H1 (cell line): ENCODE results near the gene RPA3. TPM values are rescaled to one million over a fixed set of nuclear protein-coding genes. Genes with fewer than 3 reads are reported as not detected.

ENCODE experiments used
- CTCF ChIA-PET: fragments of 300-600 bp; sonication (Branson Sonifier 250); formaldehyde crosslinking; loops from one replicate; lab custom pipeline; 2021; ENCODE audit not compliant: partially characterized antibody; lab: Charles Lee
- POLR2A ChIA-PET: fragments of 300-600 bp; sonication (Branson Sonifier 250); formaldehyde crosslinking; loops from one replicate; lab custom pipeline; 2021; ENCODE audit warnings: inconsistent platforms; ENCODE audit not compliant: partially characterized antibody; lab: Charles Lee
- DNase-seq, 2 experiments: peaks; one replicate each; pipeline versions ENCODE4 v3.0.0 to v3.0.0-alpha.2; 2010 to 2022; ENCODE audit warnings: low spot score in 2 of 2, low read depth in 1 of 2, mixed read lengths in 1 of 2
- FAIRE-seq: peaks from 2 replicates; lab custom pipeline; 2011; peaks lifted over from hg19 to GRCh38; lab: Jason Lieb, UNC
- H2AFZ ChIP-seq: 2 replicates; pipeline ENCODE4 v1.8.1; 2012; ENCODE audit warnings: low read length, inconsistent platforms
- H2AK5ac ChIP-seq: 2 replicates; pipeline ENCODE4 v1.6.1; 2013; ENCODE audit warnings: low read depth, low read length
- H2BK120ac ChIP-seq: replicated peaks from 2 replicates; pipeline ENCODE3; 2013; ENCODE audit warnings: low read depth, low read length, inconsistent platforms
- H2BK12ac ChIP-seq: 2 replicates; pipeline ENCODE4 v1.6.1; 2013; ENCODE audit warnings: low read depth, low read length
- H2BK15ac ChIP-seq: 2 replicates; pipeline ENCODE4 v1.6.1; 2013; ENCODE audit warnings: low read length
- H2BK20ac ChIP-seq: 2 replicates; pipeline ENCODE4 v1.6.1; 2013; ENCODE audit warnings: low read length
- H2BK5ac ChIP-seq: 2 replicates; pipeline ENCODE4 v1.6.1; 2013; ENCODE audit warnings: low read depth, low read length
- H3K14ac ChIP-seq: 2 replicates; pipeline ENCODE4 v1.6.1; 2013; ENCODE audit warnings: inconsistent platforms; ENCODE audit not compliant: insufficient read length
- H3K18ac ChIP-seq: 2 replicates; pipeline ENCODE4 v1.6.1; 2013; ENCODE audit warnings: low read length; ENCODE audit errors: extremely low read depth
- H3K23ac ChIP-seq: 2 replicates; pipeline ENCODE4 v1.6.1; 2013; ENCODE audit warnings: inconsistent platforms; ENCODE audit not compliant: insufficient read length
- H3K23me2 ChIP-seq: 2 replicates; pipeline ENCODE4 v1.6.1; 2013; ENCODE audit warnings: low read depth, low read length
- H3K27ac ChIP-seq: 2 replicates; pipeline ENCODE4 v1.6.1; 2011; ENCODE audit warnings: low read depth, low read length, inconsistent platforms
- H3K27me3 ChIP-seq, 4 experiments: replicated peaks in 1 of 4; 1 replicate in 1 of 4; 2 replicates in 3 of 4; pipeline versions ENCODE4 v1.6.1 to v1.8.1; 2011 to 2013; ENCODE audit warnings: low read length in 3 of 4, mild to moderate bottlenecking in 3 of 4, inconsistent platforms in 2 of 4, mixed read lengths in 2 of 4, moderate library complexity in 1 of 4; ENCODE audit not compliant: control insufficient read depth in 3 of 4, insufficient read depth in 3 of 4; ENCODE audit errors: extremely low read depth in 1 of 4
- H3K36me3 ChIP-seq, 4 experiments: 2 replicates each; pipeline versions ENCODE4 v1.6.1 to v1.8.1; 2011 to 2013; ENCODE audit warnings: mild to moderate bottlenecking in 4 of 4, low read length in 3 of 4, moderate library complexity in 2 of 4, control low read depth in 1 of 4, inconsistent platforms in 1 of 4; ENCODE audit not compliant: insufficient read depth in 4 of 4, control insufficient read depth in 2 of 4
- H3K4ac ChIP-seq: replicated peaks from 2 replicates; pipeline ENCODE3; 2013; ENCODE audit warnings: low read length, low read depth, mixed read lengths, inconsistent platforms; ENCODE audit not compliant: insufficient read length
- H3K4me1 ChIP-seq, 4 experiments: replicated peaks in 1 of 4; 1 replicate in 1 of 4; 2 replicates in 3 of 4; pipeline versions ENCODE4 v1.6.1 to v1.8.1; 2011 to 2013; ENCODE audit warnings: low read length in 3 of 4, inconsistent platforms in 2 of 4, mixed read lengths in 1 of 4; ENCODE audit not compliant: insufficient read depth in 4 of 4, control insufficient read depth in 3 of 4
- H3K4me2 ChIP-seq, 2 experiments: 2 replicates each; pipeline versions ENCODE4 v1.6.1 to v1.8.1; 2011 to 2013; ENCODE audit warnings: low read depth in 2 of 2, low read length in 2 of 2, control low read depth in 1 of 2, inconsistent platforms in 1 of 2, mild to moderate bottlenecking in 1 of 2; ENCODE audit not compliant: insufficient read depth in 1 of 2
- H3K4me3 ChIP-seq, 4 experiments: fragments of 200-600, 300-600 bp in 1 of 4; sonication (generic), shearing (Covaris generic), sonication (Bioruptor Twin) in 1 of 4; 2 replicates each; pipeline versions ENCODE4 v1.5.1 to v1.8.1; 2011 to 2016; ENCODE audit warnings: low read length in 4 of 4, low read depth in 3 of 4, control low read depth in 2 of 4, inconsistent platforms in 2 of 4, mild to moderate bottlenecking in 2 of 4, mixed read lengths in 1 of 4, moderate library complexity in 1 of 4; ENCODE audit not compliant: insufficient read depth in 2 of 4; ENCODE audit errors: extremely low read depth in 1 of 4
- H3K56ac ChIP-seq: replicated peaks from 2 replicates; pipeline ENCODE3; 2013; ENCODE audit warnings: low read depth, mild to moderate bottlenecking, mixed read lengths, low read length, inconsistent platforms; ENCODE audit not compliant: insufficient read length
- H3K79me1 ChIP-seq: 2 replicates; pipeline ENCODE4 v1.6.1; 2013; ENCODE audit warnings: low read depth, low read length, control low read depth
- H3K79me2 ChIP-seq, 2 experiments: 2 replicates each; pipeline versions ENCODE4 v1.6.1 to v1.8.1; 2012 to 2013; ENCODE audit warnings: low read length in 2 of 2, mild to moderate bottlenecking in 2 of 2, inconsistent platforms in 1 of 2; ENCODE audit not compliant: insufficient read depth in 2 of 2, control insufficient read depth in 1 of 2
- H3K9ac ChIP-seq, 4 experiments: replicated peaks in 1 of 4; 1 replicate in 1 of 4; 2 replicates in 3 of 4; pipeline versions ENCODE4 v1.6.1 to v1.8.1; 2011 to 2013; ENCODE audit warnings: low read depth in 3 of 4, low read length in 3 of 4, control low read depth in 2 of 4, mild to moderate bottlenecking in 2 of 4, moderate library complexity in 2 of 4, inconsistent platforms in 1 of 4; ENCODE audit errors: extremely low read depth in 1 of 4
- H3K9me3 ChIP-seq, 2 experiments: 2 replicates each; pipeline versions ENCODE4 v1.6.1 to v1.8.1; 2012 to 2013; ENCODE audit warnings: mild to moderate bottlenecking in 2 of 2, moderate library complexity in 2 of 2, control low read depth in 1 of 2, inconsistent platforms in 1 of 2, low read depth in 1 of 2, low read length in 1 of 2, mixed read lengths in 1 of 2; ENCODE audit not compliant: insufficient read depth in 2 of 2
- H4K20me1 ChIP-seq, 2 experiments: replicated peaks in 1 of 2; 2 replicates each; pipeline versions ENCODE3 to v1.8.1; 2011 to 2013; ENCODE audit warnings: inconsistent platforms in 2 of 2, low read length in 2 of 2, mild to moderate bottlenecking in 1 of 2; ENCODE audit not compliant: insufficient read depth in 2 of 2, control insufficient read depth in 1 of 2
- H4K5ac ChIP-seq: 2 replicates; pipeline ENCODE4 v1.6.1; 2013; ENCODE audit warnings: low read length, low read depth, mixed read lengths, inconsistent platforms; ENCODE audit not compliant: insufficient read length
- H4K8ac ChIP-seq: 2 replicates; pipeline ENCODE4 v1.8.0; 2013; ENCODE audit warnings: mild to moderate bottlenecking, moderate library complexity, low read length, inconsistent platforms; ENCODE audit not compliant: insufficient read depth; ENCODE audit errors: extremely low read depth
- H4K91ac ChIP-seq: replicated peaks from 2 replicates; pipeline ENCODE3; 2013; ENCODE audit warnings: low read length, mixed read lengths, inconsistent platforms; ENCODE audit not compliant: insufficient read length
- CHD1 ChIP-seq: IDR thresholded peaks from 2 replicates; pipeline ENCODE4 v1.6.1; 2012; ENCODE audit warnings: low read depth, low read length, improper control_type of control experiment
- CTBP2 ChIP-seq: IDR thresholded peaks from 2 replicates; pipeline ENCODE4 v1.7.0; 2011; ENCODE audit warnings: borderline replicate concordance, mild to moderate bottlenecking, moderate library complexity, mixed read lengths, low read length; ENCODE audit not compliant: insufficient read depth, insufficient read length
- JUN ChIP-seq: IDR thresholded peaks from 2 replicates; pipeline ENCODE4 v1.6.1; 2011; ENCODE audit warnings: low read depth, mild to moderate bottlenecking, improper control_type of control experiment, low read length
- KDM4A ChIP-seq: IDR thresholded peaks from one replicate; pipeline ENCODE4 v1.7.1; 2012; ENCODE audit warnings: low read depth, mild to moderate bottlenecking, moderate library complexity, low read length, inconsistent platforms; ENCODE audit not compliant: severe bottlenecking
- KDM5A ChIP-seq: fragments of 200-600 bp; IDR thresholded peaks from 2 replicates; pipeline ENCODE4 v1.7.1; 2012; ENCODE audit warnings: mild to moderate bottlenecking, low read length, inconsistent platforms, mixed read lengths
- POLR2AphosphoS5 ChIP-seq: IDR thresholded peaks from 2 replicates; pipeline ENCODE4 v1.6.1; 2011; ENCODE audit warnings: low read depth, low read length
- SAP30 ChIP-seq: fragments of 300-600 bp; sonication (generic); IDR thresholded peaks from 2 replicates; pipeline ENCODE4 v1.7.1; 2012; ENCODE audit warnings: low read length, moderate library complexity, mild to moderate bottlenecking, inconsistent platforms; ENCODE audit not compliant: insufficient read depth, insufficient replicate concordance
- TAF7 ChIP-seq: optimal IDR thresholded peaks from 2 replicates; pipeline ENCODE3; 2011; ENCODE audit warnings: low read depth, mild to moderate bottlenecking, inconsistent platforms, low read length, moderate library complexity, borderline replicate concordance
- YY1 ChIP-seq: IDR thresholded peaks from 2 replicates; pipeline ENCODE4 v1.6.1; 2011; ENCODE audit warnings: low read depth, mild to moderate bottlenecking, low read length
- WGBS, 2 experiments: shearing (Covaris generic) in 1 of 2; methylation state at CpG; one replicate each; pipeline versions ENCODE4 v1.1.6 to v1.1.7; 2013 to 2015; ENCODE audit warnings: low lambda C conversion rate in 2 of 2, mixed read lengths in 2 of 2, inconsistent platforms in 1 of 2, low coverage in 1 of 2, missing lambda C conversion rate in 1 of 2; ENCODE audit not compliant: insufficient replicate concordance in 2 of 2, insufficient coverage in 1 of 2, insufficient read length in 1 of 2; ENCODE audit errors: extremely low coverage in 1 of 2, missing lambda C conversion rate in 1 of 2; 5-methylcytosine and 5-hydroxymethylcytosine counted together
- polyA plus RNA-seq, 7 experiments: library from polyadenylated mRNA; depleted of rRNA in 3 of 7; stranded (reverse) in 5 of 7; unstranded in 2 of 7; fragments of >200 nt in 5 of 7; fragments of 200-250 nt in 2 of 7; gene quantifications; 1 replicate in 5 of 7; 2 replicates in 1 of 7; 4 replicates in 1 of 7; pipeline versions ENCODE4 v1.2.1 to v1.2.3, GENCODE V29; 2011 to 2013; ENCODE audit warnings: missing spikeins in 2 of 7, mixed read lengths in 2 of 7
- total RNA-seq: library from RNA; stranded (reverse); fragmentation: NEBNext Ultra II Directional; extraction: Animal tissue kit (Norgen Biotek cat#: 25700); gene quantifications from 2 replicates; pipeline ENCODE4 v1.2.1, GENCODE V29; 2021
- TF ChIP-seq, protein P1 (sequence below): IDR thresholded peaks from 2 replicates; pipeline ENCODE4 v1.6.1; 2012; ENCODE audit warnings: low read length, inconsistent platforms
- TF ChIP-seq, protein P2 (sequence below): IDR thresholded peaks from 2 replicates; pipeline ENCODE4 v1.6.1; 2012; ENCODE audit warnings: inconsistent platforms

Gene RPA3
- total and polyA plus RNA-seq, 2 of the 8 experiments (the other 6 are each of a cell fraction or from before 2014, with no cell fraction given) = 60.2 to 105 TPM

DNA sequence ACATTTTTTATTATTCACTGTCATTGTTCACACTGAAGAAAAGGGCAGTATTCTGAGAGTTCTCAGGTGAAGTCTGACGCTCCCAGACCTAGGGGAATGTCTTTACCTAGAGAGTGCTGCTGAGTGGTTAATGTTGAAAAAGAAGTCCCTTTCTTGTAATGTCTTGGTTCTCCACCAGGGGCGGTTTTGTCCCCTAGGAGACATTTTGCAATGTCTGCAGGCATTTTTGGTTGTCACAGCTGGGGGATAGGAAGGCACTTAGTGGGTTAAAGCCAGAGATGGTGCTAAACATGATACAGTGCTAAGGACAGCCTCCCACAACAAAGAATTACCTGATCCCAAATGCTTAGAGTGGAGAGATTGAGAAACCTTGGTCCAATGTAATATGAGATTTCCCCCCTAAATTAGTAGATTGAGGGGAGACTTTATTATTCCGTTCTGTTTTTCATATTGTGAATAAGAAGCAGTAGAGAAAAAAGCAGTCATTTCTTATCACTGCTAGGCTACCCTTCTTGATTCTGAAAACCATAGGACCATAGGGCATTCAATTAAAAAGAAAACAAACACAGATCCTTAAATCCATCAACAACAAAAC, 64.7 kb downstream of the RPA3 start:
- no peak overlapping the region for H2BK120ac ChIP-seq
- 52% methylated on average over 3 of the region's 3 CpGs; no CpG with 5 or more reads in 1 of the 2 experiments for WGBS, 2 experiments
- H3K14ac ChIP-seq = no peak overlapping the region
- no peak overlapping the region for H3K56ac ChIP-seq
- H3K4me3 ChIP-seq = no peak overlapping the region
- no peak overlapping the region for H4K91ac ChIP-seq
- no peak overlapping the region for H3K18ac ChIP-seq
- no peak overlapping the region for H3K4ac ChIP-seq
- H2BK20ac ChIP-seq = no peak overlapping the region
- no peaks in the 10 kb centered on the region for H3K9me3 ChIP-seq
- H2BK12ac ChIP-seq = no peak overlapping the region
- FAIRE-seq = peak; percentile 96
- H3K23me2 ChIP-seq = no peaks in the 10 kb centered on the region
- H4K5ac ChIP-seq = no peak overlapping the region
- no peaks in the 10 kb centered on the region for H3K36me3 ChIP-seq
- H3K4me1 ChIP-seq = 0 out of 7 replicates have a peak, but pooled peaks cover 0 to 3% (median 0%) of the 10 kb centered on the region in 4 experiments
- H2BK5ac ChIP-seq = no peak overlapping the region
- peak in 1 of 2 experiments; percentile 85 for DNase-seq
- H2BK15ac ChIP-seq = no peak overlapping the region
- H3K23ac ChIP-seq = no peak overlapping the region
- H4K8ac ChIP-seq = no peak overlapping the region
- ChIA-PET POLR2A (no interaction called here), CTCF (interaction anchor here (0.6 to 2.9 kb wide), 14 partner anchors 8 to 619 kb away, joined by 3 to 12 read pairs (median 3); partner anchors contain the start of gene UMAD1)
- H3K4me2 ChIP-seq = no peak overlapping the region
- H3K27ac ChIP-seq = no peak overlapping the region
- H3K79me1 ChIP-seq = no peaks in the 10 kb centered on the region; the same call in 1 of the 2 replicates
- peaks cover 0 to 7% of the 10 kb centered on the region in 2 experiments; a peak in 2 of 4 replicates for H3K79me2 ChIP-seq
- H3K9ac ChIP-seq = no peak overlapping the region
- H2AFZ ChIP-seq = no peak overlapping the region
- no peaks in the 10 kb centered on the region for H3K27me3 ChIP-seq
- no peaks in the 10 kb centered on the region for H4K20me1 ChIP-seq
- H2AK5ac ChIP-seq = no peak overlapping the region
- no peak for TF ChIP-seq KDM5A
- no peak for TF ChIP-seq JUN
- no peak for TF ChIP-seq SAP30
- peak; percentile 83 for TF ChIP-seq YY1
- TF ChIP-seq, protein P1, sequence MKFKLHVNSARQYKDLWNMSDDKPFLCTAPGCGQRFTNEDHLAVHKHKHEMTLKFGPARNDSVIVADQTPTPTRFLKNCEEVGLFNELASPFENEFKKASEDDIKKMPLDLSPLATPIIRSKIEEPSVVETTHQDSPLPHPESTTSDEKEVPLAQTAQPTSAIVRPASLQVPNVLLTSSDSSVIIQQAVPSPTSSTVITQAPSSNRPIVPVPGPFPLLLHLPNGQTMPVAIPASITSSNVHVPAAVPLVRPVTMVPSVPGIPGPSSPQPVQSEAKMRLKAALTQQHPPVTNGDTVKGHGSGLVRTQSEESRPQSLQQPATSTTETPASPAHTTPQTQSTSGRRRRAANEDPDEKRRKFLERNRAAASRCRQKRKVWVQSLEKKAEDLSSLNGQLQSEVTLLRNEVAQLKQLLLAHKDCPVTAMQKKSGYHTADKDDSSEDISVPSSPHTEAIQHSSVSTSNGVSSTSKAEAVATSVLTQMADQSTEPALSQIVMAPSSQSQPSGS = no peak
- TF ChIP-seq TAF7 = no peak
- no peak for TF ChIP-seq CHD1
- no peak for TF ChIP-seq CTBP2
- no peak for TF ChIP-seq KDM4A
- TF ChIP-seq, protein P2, sequence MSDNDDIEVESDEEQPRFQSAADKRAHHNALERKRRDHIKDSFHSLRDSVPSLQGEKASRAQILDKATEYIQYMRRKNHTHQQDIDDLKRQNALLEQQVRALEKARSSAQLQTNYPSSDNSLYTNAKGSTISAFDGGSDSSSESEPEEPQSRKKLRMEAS = no peak
- no peak for TF ChIP-seq POLR2AphosphoS5
